ENCODE data around the gene ATMIN.

The ATMIN gene

DNA sequence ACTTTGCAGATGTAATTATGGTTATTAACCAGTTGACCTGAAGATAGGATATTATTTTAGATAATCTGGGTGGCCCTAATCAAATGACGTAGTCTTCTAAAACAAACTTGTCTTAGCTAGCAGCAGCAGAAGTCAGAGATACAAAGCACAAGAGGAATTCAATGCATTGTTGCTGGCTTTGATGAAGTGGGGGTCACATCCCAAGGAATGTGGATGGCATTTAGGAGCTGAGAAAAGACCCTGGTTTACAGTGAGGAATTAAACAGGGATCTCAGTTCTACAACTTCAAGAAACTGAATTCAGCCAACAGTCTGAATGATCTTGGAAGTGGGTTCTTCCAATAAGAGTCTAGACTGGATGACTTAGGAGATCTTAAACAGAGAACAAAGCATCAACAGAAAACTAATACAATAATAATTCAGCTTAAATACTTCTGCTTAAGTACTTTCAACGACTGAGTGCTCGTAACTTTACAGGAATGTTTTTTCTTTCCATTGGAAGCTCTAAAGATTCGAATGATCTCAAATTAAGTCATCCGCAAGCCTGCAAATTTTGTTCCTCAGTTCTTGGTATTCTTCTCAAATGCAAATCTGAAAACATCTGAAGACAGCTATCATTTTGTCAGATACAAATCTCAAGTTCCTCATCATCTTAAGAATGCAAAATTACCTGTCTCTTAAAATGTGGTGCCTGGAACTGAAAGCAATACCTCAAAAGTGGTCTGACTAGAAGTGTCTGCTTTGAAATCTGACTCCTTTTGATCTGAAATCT, 38.1 kb downstream of the ATMIN start:
- peak; percentile 1 for DNase-seq

GRCh38 chr16:81076566-81077075, 41.0 kb downstream of the ATMIN start:
- DNase-seq: peak; percentile 69

GRCh38 chr16:81077076-81077940, 41.7 kb downstream of the ATMIN start, which contains the start of gene C16orf46:
Gene C16orf46 (minus strand): TSS chr16:81077238. CDS start chr16:81063955, 13,283 bp downstream.
- peak; percentile 69 for DNase-seq

DNA sequence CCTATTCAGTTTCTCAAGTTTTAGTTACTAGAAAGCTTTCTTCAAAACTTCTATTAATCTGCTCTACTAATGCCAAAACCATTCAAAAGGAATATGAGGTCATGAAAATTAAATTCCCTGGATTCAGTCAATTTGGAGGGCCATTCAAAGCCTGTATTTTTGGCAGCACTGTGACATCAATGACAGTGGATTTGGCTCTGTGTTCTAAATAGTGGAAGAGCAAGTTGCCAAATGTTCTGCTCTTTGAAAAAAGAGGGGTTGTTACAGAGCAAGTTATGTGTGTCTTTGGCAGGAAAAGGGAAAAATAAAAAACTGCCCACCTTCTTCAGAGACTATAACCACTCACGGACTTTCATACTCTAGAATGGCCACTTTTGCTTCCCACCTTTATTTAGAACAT, 44.6 kb downstream of the ATMIN start:
- no peak for DNase-seq

- DNase-seq: no peak
These were observed 45.4 kb downstream of the ATMIN start for GRCh38 chr16:81081014-81081413.

DNA sequence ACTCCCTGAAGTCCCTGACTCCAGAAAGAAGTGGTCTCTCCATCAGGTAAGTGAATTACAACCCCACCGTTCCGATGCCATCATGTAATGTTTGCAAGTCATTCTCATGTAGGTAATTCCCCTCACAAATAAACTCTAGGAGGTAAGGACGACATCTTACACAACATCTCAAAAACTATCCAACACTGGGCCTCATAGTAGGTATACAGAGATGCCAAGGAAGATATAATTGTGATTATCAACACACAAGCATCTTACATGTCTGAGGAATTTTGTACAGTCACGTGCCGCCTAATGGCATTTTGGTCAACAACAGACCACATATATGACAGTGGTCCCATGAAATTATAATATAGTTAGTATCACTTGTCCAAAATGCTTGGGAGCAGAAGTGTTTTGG, 53.2 kb downstream of the ATMIN start:
- no peak for DNase-seq

- DNase-seq: no peak
These were observed 59.2 kb downstream of the ATMIN start for GRCh38 chr16:81094771-81095251.

DNA sequence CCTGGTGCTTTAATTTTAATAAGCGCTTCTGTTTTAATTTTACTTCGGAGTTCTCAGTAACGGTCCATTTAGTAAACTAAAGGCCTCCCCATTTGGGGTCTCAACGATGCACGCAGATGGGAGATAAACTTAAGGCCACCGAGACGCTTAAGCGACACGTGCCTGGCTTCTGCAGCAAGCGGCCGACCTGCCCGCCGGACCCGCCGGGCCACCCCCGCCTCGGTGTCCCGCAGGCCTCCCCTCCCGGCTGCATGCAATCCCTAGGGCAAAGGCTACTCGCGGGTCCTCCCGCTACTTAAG, 60.0 kb downstream of the ATMIN start:
- DNase-seq: no peak

GRCh38 chr16:81095953-81096714, 60.5 kb downstream of the ATMIN start, which contains the start of gene GCSH:
Gene GCSH (minus strand): TSS chr16:81096395. CDS start chr16:81096278, 117 bp downstream.
- DNase-seq: peak; percentile 83

- DNase-seq: no peak
These were observed 61.1 kb downstream of the ATMIN start for GRCh38 chr16:81096715-81097208.
